GM12878 (cell line): ENCODE measurements around the gene SARDH. TPM values are rescaled to one million over a fixed set of nuclear protein-coding genes. Genes with fewer than 3 reads are reported as not detected.

Experiments used
- ATAC-seq: fragments of 200-7000 bp; cut with Tn5 transposase; 3 replicates; pipeline ENCODE4 v1.9.1; 2020; ENCODE audit warnings: mild to moderate bottlenecking, moderate library complexity
- BruUV-seq: library from RNA; stranded (reverse); fragments of 400-500 nt; replicated peaks from 2 replicates; lab custom pipeline; 2021; lab: Mats Ljungman, UMichigan
- CTCF ChIA-PET: fragments of 300-600 bp; sonication (Branson Sonifier 250); formaldehyde crosslinking; extraction: SDS; loops from one replicate; lab custom pipeline; 2021; ENCODE audit warnings: inconsistent platforms; lab: Yijun Ruan, JAX
- POLR2A ChIA-PET: fragments of 350-600 bp; formaldehyde crosslinking; extraction: SDS; loops from one replicate; lab custom pipeline; 2021; ENCODE audit warnings: inconsistent platforms; lab: Charles Lee
- RAD21 ChIA-PET: fragments of 300-600 bp; sonication (Branson Sonifier 250); formaldehyde crosslinking; loops from one replicate; lab custom pipeline; 2023; ENCODE audit warnings: antibody characterized with exemption; ENCODE audit not compliant: unreplicated experiment; lab: Charles Lee
- SMC1A ChIA-PET: fragments of 300-600 bp; sonication (Branson Sonifier 250); formaldehyde crosslinking; loops from one replicate; lab custom pipeline; 2023; ENCODE audit not compliant: unreplicated experiment, uncharacterized antibody; lab: Charles Lee
- DNase-seq: peaks from one replicate; pipeline ENCODE4 v3.0.0-alpha.2; 2011; ENCODE audit warnings: low read depth, low spot score
- FAIRE-seq: peaks from 3 replicates; lab custom pipeline; 2011; peaks lifted over from hg19 to GRCh38; lab: Jason Lieb, UNC
- H2AFZ ChIP-seq: 2 replicates; pipeline ENCODE4 v1.6.0; 2011; ENCODE audit warnings: low read depth, low read length, control low read depth; ENCODE audit not compliant: control insufficient read depth
- H3K27ac ChIP-seq: 2 replicates; pipeline ENCODE4 v1.5.1; 2011; ENCODE audit warnings: control low read depth; ENCODE audit not compliant: control insufficient read depth, insufficient read depth
- H3K27me3 ChIP-seq, 2 experiments: replicated peaks in 1 of 2; 2 replicates each; pipeline versions ENCODE4 v1.6.0 to v1.6.1; 2011; ENCODE audit warnings: low read length in 1 of 2; ENCODE audit not compliant: control insufficient read depth in 2 of 2, insufficient read depth in 2 of 2
- H3K36me3 ChIP-seq, 2 experiments: 2 replicates each; pipeline ENCODE4 v1.5.1; 2011; ENCODE audit warnings: low read length in 1 of 2; ENCODE audit not compliant: control insufficient read depth in 2 of 2, insufficient read depth in 2 of 2
- H3K4me1 ChIP-seq: 2 replicates; pipeline ENCODE4 v1.6.1; 2011; ENCODE audit warnings: mild to moderate bottlenecking, low read length, moderate library complexity, mixed read lengths; ENCODE audit not compliant: control insufficient read depth, insufficient read depth
- H3K4me2 ChIP-seq: 2 replicates; pipeline ENCODE4 v1.6.0; 2011; ENCODE audit warnings: control low read depth; ENCODE audit not compliant: control insufficient read depth, insufficient read depth
- H3K4me3 ChIP-seq: fragments of 200-600 bp; sonication (generic); 2 replicates; pipeline ENCODE4 v1.5.1; 2016
- H3K79me2 ChIP-seq: 2 replicates; pipeline ENCODE4 v1.6.0; 2011; ENCODE audit warnings: low read length; ENCODE audit not compliant: control insufficient read depth, insufficient read depth
- H3K9ac ChIP-seq: 2 replicates; pipeline ENCODE4 v1.8.0; 2011; ENCODE audit warnings: low read length, control low read depth, mixed read lengths; ENCODE audit not compliant: control insufficient read depth, insufficient read depth
- H3K9me3 ChIP-seq: replicated peaks from 3 replicates; pipeline ENCODE4 v1.5.1; 2011; ENCODE audit warnings: mild to moderate bottlenecking, low read length; ENCODE audit not compliant: control insufficient read depth, insufficient read depth
- H4K20me1 ChIP-seq: 2 replicates; pipeline ENCODE4 v1.6.0; 2011; ENCODE audit not compliant: control insufficient read depth, insufficient read depth
- BACH1 ChIP-seq: fragments of 450-650 bp; IDR thresholded peaks from 2 replicates; pipeline ENCODE4 v1.6.1; 2017; ENCODE audit warnings: mild to moderate bottlenecking, borderline replicate concordance
- EGR1 ChIP-seq, 2 experiments: IDR thresholded peaks; 1 replicate in 1 of 2; 2 replicates in 1 of 2; pipeline ENCODE4 v1.6.1; 2011 to 2012; ENCODE audit warnings: low read depth in 2 of 2, low read length in 2 of 2, borderline replicate concordance in 1 of 2, mild to moderate bottlenecking in 1 of 2, moderate library complexity in 1 of 2
- FOXM1 ChIP-seq: IDR thresholded peaks from 2 replicates; pipeline ENCODE4 v1.6.1; 2012; ENCODE audit warnings: low read depth, mild to moderate bottlenecking, inconsistent platforms, low read length, moderate library complexity
- KLF5 ChIP-seq: fragments of 450-650 bp; IDR thresholded peaks from 2 replicates; pipeline ENCODE4 v1.6.1; 2014; ENCODE audit warnings: mild to moderate bottlenecking; ENCODE audit not compliant: partially characterized antibody
- MTA2 ChIP-seq: fragments of 450-650 bp; IDR thresholded peaks from 2 replicates; pipeline ENCODE4 v1.6.1; 2016; ENCODE audit warnings: low read depth, mild to moderate bottlenecking, moderate library complexity
- NFYB ChIP-seq: IDR thresholded peaks from 2 replicates; pipeline ENCODE4 v1.6.1; 2011; ENCODE audit warnings: low read depth, mild to moderate bottlenecking, low read length, improper control_type of control experiment, moderate library complexity; ENCODE audit not compliant: insufficient read depth
- NRF1 ChIP-seq: conservative IDR thresholded peaks from 2 replicates; pipeline ENCODE4 v1.6.1; 2011; ENCODE audit warnings: mild to moderate bottlenecking, low read depth, low read length, improper control_type of control experiment
- PAX8 ChIP-seq: fragments of 450-650 bp; IDR thresholded peaks from 2 replicates; pipeline ENCODE4 v1.6.1; 2017; ENCODE audit warnings: mild to moderate bottlenecking, moderate library complexity
- RAD21 ChIP-seq: IDR thresholded peaks from 2 replicates; pipeline ENCODE4 v1.6.1; 2011; ENCODE audit warnings: mild to moderate bottlenecking, low read depth, low read length, moderate library complexity; ENCODE audit not compliant: insufficient read depth
- SIN3A ChIP-seq: IDR thresholded peaks from 2 replicates; pipeline ENCODE4 v1.6.1; 2012; ENCODE audit warnings: low read depth, low read length, improper control_type of control experiment
- SIX5 ChIP-seq: IDR thresholded peaks from 2 replicates; pipeline ENCODE4 v1.6.1; 2011; ENCODE audit warnings: mild to moderate bottlenecking, low read depth, low read length, moderate library complexity; ENCODE audit not compliant: severe bottlenecking
- SMC3 ChIP-seq: IDR thresholded peaks from 2 replicates; pipeline ENCODE4 v1.6.1; 2011; ENCODE audit warnings: low read length, improper control_type of control experiment, borderline replicate concordance
- YBX1 ChIP-seq: fragments of 450-650 bp; IDR thresholded peaks from 2 replicates; pipeline ENCODE4 v1.6.1; 2016; ENCODE audit warnings: antibody characterized with exemption
- WGBS: methylation state at CpG from one replicate; pipeline ENCODE4 v1.1.6; 2016; ENCODE audit warnings: low lambda C conversion rate; ENCODE audit not compliant: insufficient replicate concordance, insufficient coverage; ENCODE audit errors: missing lambda C conversion rate; 5-methylcytosine and 5-hydroxymethylcytosine counted together
- in situ Hi-C: fragments of 300-500 bp; cut with MboI; formaldehyde crosslinking; loops from 9 replicates; pipeline ENCODE4 v1.14.3; 2018; ENCODE audit warnings: mixed read lengths
- intact Hi-C: fragments of 100-400 bp; cut with micrococcal nuclease; formaldehyde crosslinking; loops from one replicate; pipeline ENCODE4 v1.14.2; 2022; ENCODE audit not compliant: unreplicated experiment
- polyA plus RNA-seq, 11 experiments: library from polyadenylated mRNA; depleted of rRNA in 4 of 11; unstranded in 6 of 11; stranded (reverse) in 5 of 11; fragments of >200 nt; fragmentation: Nextera tagmentation in 4 of 11; fragmentation: Illumina TruSeq in 1 of 11; extraction: Ambion mirVana in 4 of 11; extraction: Trizol in 1 of 11; gene quantifications; 1 replicate in 1 of 11; 2 replicates in 10 of 11; pipeline versions ENCODE4 v1.2.1 to v1.2.3, GENCODE V29; 2011 to 2016; ENCODE audit warnings: inconsistent platforms in 2 of 11, missing spikeins in 2 of 11, low read depth in 1 of 11
- total RNA-seq, 4 experiments: library from RNA; depleted of rRNA in 3 of 4; stranded (reverse); fragments of >200 nt in 3 of 4; fragmentation: Illumina TruSeq in 1 of 4; extraction: Trizol in 1 of 4; gene quantifications; 2 replicates each; pipeline versions ENCODE4 v1.2.1 to v1.2.3, GENCODE V29; 2013 to 2021
- TF ChIP-seq, protein P1 (sequence below): fragments of 450-650 bp; IDR thresholded peaks from 2 replicates; pipeline ENCODE4 v1.6.1; 2017; ENCODE audit warnings: mild to moderate bottlenecking, moderate library complexity

SARDH gene
- total and polyA plus RNA-seq, 10 of the 15 experiments (the other 5 are each of a cell fraction or from before 2014, with no cell fraction given), result 0.03 to 0.15 (median 0.10) TPM; not detected in 6

DNA sequence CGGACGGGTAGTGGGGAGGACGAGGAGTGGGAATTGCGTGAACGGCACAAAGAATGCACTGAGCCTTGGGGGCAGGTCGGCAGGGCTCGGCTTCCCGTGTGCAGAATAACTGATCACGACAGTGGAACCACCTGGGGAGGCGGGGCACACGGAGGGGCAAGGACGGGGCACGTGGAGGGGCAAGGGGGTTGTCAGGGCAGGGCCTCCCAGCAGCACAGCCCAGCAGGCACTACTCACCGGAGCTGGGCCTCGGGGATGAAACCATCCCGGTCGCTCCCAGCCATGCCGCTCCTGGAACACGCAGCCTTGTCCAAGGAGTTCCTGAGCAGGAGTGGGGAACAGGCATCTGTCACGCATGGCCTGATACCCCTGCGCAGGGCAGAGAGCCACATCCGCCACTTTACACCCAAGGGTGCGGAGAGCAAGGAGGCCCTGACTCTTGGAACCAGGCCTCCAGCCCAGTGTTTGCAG lies 33.4 kb downstream of the SARDH start:
- Histone ChIP-seq H3K27me3 (peaks cover 10 to 24% of the 10 kb centered on the region in 2 experiments), H3K27ac (no peak overlapping the region), H2AFZ (no peak overlapping the region), H3K79me2 (no peaks in the 10 kb centered on the region), H3K9ac (no peak overlapping the region), H3K36me3 (no peaks in the 10 kb centered on the region), H3K4me2 (no peak overlapping the region), H3K9me3 (no peaks in the 10 kb centered on the region), H3K4me1 (peaks cover 4% of the 10 kb centered on the region), H3K4me3 (no peak overlapping the region), H4K20me1 (no peaks in the 10 kb centered on the region)
- ChIA-PET CTCF (no interaction called here), RAD21 (no interaction called here), SMC1A (no interaction called here), POLR2A (no interaction called here)
- no TSS peak for BruUV-seq
- intact Hi-C loops, result no loop called here
- ATAC-seq (no peak), DNase-seq (no peak), FAIRE-seq (no peak)
- 55% methylated on average over 21 of the region's 23 CpGs for WGBS
- TF ChIP-seq BACH1, result no peak
- TF ChIP-seq SIN3A, result no peak
- TF ChIP-seq EGR1 (IDR thresholded peaks at IDR 0.05; ENCODE audit: borderline replicate concordance in 1 of 2, low read depth in 2 of 2, low read length in 2 of 2), result no peak
- TF ChIP-seq SIX5, result no peak
- no peak for TF ChIP-seq MTA2
- no peak for TF ChIP-seq PAX8
- no peak for TF ChIP-seq NFYB
- no peak for TF ChIP-seq NRF1
- no peak for TF ChIP-seq YBX1
- no peak for TF ChIP-seq KLF5
- TF ChIP-seq, protein P1, sequence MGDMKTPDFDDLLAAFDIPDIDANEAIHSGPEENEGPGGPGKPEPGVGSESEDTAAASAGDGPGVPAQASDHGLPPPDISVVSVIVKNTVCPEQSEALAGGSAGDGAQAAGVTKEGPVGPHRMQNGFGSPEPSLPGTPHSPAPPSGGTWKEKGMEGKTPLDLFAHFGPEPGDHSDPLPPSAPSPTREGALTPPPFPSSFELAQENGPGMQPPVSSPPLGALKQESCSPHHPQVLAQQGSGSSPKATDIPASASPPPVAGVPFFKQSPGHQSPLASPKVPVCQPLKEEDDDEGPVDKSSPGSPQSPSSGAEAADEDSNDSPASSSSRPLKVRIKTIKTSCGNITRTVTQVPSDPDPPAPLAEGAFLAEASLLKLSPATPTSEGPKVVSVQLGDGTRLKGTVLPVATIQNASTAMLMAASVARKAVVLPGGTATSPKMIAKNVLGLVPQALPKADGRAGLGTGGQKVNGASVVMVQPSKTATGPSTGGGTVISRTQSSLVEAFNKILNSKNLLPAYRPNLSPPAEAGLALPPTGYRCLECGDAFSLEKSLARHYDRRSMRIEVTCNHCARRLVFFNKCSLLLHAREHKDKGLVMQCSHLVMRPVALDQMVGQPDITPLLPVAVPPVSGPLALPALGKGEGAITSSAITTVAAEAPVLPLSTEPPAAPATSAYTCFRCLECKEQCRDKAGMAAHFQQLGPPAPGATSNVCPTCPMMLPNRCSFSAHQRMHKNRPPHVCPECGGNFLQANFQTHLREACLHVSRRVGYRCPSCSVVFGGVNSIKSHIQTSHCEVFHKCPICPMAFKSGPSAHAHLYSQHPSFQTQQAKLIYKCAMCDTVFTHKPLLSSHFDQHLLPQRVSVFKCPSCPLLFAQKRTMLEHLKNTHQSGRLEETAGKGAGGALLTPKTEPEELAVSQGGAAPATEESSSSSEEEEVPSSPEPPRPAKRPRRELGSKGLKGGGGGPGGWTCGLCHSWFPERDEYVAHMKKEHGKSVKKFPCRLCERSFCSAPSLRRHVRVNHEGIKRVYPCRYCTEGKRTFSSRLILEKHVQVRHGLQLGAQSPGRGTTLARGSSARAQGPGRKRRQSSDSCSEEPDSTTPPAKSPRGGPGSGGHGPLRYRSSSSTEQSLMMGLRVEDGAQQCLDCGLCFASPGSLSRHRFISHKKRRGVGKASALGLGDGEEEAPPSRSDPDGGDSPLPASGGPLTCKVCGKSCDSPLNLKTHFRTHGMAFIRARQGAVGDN, result no peak
- TF ChIP-seq RAD21, result no peak
- TF ChIP-seq FOXM1, result no peak
- no peak for TF ChIP-seq SMC3
- in situ Hi-C loops, result no loop called here
